Measurements from ENCODE around the gene IRS2. TPM values are rescaled to one million over a fixed set of nuclear protein-coding genes. Genes with fewer than 3 reads are reported as not detected.

Gene IRS2
- total and polyA plus RNA-seq, 2 experiments from 2014 or later: 3.6 to 14.5 TPM

DNA sequence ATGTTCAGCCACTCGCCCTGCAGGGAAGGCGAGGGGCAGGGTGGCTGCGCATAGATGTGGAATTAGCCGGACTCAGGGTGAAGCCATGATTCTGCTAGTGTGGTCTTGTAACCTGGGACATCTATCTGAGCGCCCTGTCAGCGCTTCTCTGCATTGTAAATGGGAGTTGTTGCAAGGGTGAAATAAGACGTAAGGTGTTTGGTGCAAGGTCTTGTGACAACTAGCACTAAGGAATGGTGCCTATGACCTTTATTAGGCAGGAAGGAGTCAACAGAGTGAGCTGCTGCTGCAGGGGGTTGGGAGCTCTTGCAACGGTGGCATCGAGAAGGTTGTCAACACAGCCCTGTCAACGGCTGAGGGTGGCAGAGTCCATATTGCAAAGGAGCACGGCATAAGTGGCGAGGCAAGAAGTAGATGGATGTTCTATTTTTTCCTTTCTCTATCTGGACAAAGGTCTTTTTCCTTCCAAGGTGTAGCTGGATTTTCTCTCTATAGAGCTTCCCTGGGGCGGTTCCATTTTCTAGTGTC, 49.3 kb downstream of the IRS2 start:
- Mint-ChIP-seq H3K27me3 (ENCODE audit: insufficient read depth, low read depth, poor library complexity) (peaks cover 6% of the 10 kb centered on the region), H3K4me1 (peaks cover 3% of the 10 kb centered on the region; the same call in 1 of the 3 replicates), H3K4me3 (no peak overlapping the region), H3K36me3 (ENCODE audit: low read depth) (no peaks in the 10 kb centered on the region), H3K9me3 (peaks cover 1% of the 10 kb centered on the region; the same call in 1 of the 3 replicates), H3K27ac (no peak overlapping the region)
- TF ChIP-seq, protein P1, sequence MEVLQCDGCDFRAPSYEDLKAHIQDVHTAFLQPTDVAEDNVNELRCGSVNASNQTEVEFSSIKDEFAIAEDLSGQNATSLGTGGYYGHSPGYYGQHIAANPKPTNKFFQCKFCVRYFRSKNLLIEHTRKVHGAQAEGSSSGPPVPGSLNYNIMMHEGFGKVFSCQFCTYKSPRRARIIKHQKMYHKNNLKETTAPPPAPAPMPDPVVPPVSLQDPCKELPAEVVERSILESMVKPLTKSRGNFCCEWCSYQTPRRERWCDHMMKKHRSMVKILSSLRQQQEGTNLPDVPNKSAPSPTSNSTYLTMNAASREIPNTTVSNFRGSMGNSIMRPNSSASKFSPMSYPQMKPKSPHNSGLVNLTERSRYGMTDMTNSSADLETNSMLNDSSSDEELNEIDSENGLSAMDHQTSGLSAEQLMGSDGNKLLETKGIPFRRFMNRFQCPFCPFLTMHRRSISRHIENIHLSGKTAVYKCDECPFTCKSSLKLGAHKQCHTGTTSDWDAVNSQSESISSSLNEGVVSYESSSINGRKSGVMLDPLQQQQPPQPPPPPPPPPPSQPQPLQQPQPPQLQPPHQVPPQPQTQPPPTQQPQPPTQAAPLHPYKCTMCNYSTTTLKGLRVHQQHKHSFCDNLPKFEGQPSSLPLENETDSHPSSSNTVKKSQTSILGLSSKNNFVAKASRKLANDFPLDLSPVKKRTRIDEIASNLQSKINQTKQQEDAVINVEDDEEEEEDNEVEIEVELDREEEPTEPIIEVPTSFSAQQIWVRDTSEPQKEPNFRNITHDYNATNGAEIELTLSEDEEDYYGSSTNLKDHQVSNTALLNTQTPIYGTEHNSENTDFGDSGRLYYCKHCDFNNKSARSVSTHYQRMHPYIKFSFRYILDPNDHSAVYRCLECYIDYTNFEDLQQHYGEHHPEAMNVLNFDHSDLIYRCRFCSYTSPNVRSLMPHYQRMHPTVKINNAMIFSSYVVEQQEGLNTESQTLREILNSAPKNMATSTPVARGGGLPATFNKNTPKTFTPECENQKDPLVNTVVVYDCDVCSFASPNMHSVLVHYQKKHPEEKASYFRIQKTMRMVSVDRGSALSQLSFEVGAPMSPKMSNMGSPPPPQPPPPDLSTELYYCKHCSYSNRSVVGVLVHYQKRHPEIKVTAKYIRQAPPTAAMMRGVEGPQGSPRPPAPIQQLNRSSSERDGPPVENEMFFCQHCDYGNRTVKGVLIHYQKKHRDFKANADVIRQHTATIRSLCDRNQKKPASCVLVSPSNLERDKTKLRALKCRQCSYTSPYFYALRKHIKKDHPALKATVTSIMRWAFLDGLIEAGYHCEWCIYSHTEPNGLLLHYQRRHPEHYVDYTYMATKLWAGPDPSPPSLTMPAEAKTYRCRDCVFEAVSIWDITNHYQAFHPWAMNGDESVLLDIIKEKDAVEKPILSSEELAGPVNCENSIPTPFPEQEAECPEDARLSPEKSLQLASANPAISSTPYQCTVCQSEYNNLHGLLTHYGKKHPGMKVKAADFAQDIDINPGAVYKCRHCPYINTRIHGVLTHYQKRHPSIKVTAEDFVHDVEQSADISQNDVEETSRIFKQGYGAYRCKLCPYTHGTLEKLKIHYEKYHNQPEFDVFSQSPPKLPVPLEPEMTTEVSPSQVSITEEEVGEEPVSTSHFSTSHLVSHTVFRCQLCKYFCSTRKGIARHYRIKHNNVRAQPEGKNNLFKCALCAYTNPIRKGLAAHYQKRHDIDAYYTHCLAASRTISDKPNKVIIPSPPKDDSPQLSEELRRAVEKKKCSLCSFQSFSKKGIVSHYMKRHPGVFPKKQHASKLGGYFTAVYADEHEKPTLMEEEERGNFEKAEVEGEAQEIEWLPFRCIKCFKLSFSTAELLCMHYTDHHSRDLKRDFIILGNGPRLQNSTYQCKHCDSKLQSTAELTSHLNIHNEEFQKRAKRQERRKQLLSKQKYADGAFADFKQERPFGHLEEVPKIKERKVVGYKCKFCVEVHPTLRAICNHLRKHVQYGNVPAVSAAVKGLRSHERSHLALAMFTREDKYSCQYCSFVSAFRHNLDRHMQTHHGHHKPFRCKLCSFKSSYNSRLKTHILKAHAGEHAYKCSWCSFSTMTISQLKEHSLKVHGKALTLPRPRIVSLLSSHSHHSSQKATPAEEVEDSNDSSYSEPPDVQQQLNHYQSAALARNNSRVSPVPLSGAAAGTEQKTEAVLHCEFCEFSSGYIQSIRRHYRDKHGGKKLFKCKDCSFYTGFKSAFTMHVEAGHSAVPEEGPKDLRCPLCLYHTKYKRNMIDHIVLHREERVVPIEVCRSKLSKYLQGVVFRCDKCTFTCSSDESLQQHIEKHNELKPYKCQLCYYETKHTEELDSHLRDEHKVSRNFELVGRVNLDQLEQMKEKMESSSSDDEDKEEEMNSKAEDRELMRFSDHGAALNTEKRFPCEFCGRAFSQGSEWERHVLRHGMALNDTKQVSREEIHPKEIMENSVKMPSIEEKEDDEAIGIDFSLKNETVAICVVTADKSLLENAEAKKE (CRISPR knock-in tag; IDR thresholded peaks at IDR 0.05): no peak
- no peak for TF ChIP-seq ZNF114 (CRISPR knock-in tag; IDR thresholded peaks at IDR 0.05)
- no peaks in the 10 kb centered on the region for H3K9me2 ChIP-seq (ENCODE audit: insufficient read depth)
- no peak overlapping the region for H2AFZ ChIP-seq
- H3F3A ChIP-seq (replicated peaks; ENCODE audit: low read depth): no peaks in the 10 kb centered on the region
- no peaks in the 10 kb centered on the region for H3K27me3 ChIP-seq (ENCODE audit: insufficient read depth)
- no peaks in the 10 kb centered on the region for H3K79me2 ChIP-seq (replicated peaks; ENCODE audit: insufficient read depth)
- H3K4me3 ChIP-seq: no peak overlapping the region
- no peak overlapping the region for H3K27ac ChIP-seq (ENCODE audit: low read depth)
- ATAC-seq: no peak
- no peaks in the 10 kb centered on the region for H3K4me1 ChIP-seq (ENCODE audit: insufficient read depth)
- no peaks in the 10 kb centered on the region for H4K20me1 ChIP-seq (replicated peaks; ENCODE audit: insufficient read depth)
- no peak overlapping the region for H3K4me2 ChIP-seq
- no peak for DNase-seq (ENCODE audit: low spot score)
- no peaks in the 10 kb centered on the region for H3K36me3 ChIP-seq (ENCODE audit: insufficient read depth)

DNA sequence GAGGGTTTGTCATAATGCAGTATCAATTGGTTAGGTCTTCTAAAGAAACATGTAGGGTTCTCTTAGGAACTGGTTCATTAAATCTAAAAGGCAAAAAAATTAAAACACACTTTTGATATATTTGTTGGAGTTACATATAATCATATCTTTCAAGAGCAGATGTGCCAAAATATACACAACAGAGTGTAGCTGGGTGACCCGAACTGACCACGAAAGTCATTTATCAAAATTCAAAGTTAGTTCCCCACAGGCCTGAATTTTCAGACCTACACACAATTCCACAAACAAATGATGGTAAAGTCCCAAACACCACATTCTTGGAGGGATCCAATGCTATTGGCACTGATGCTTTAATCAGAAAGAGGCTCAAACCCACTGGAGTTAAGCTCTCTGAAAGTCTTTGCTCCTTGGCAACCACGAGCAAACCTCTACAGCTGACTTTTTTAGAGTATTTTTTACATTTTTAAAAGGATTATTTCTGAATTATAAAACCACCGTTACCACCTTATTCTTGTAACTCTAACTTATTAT, 50.9 kb downstream of the IRS2 start:
- no peak for DNase-seq (ENCODE audit: low spot score)
- H3K27me3 ChIP-seq (ENCODE audit: insufficient read depth): no peaks in the 10 kb centered on the region
- H3K79me2 ChIP-seq (replicated peaks; ENCODE audit: insufficient read depth): no peaks in the 10 kb centered on the region
- Mint-ChIP-seq H3K36me3 (ENCODE audit: low read depth) (no peaks in the 10 kb centered on the region), H3K9me3 (peaks cover 5% of the 10 kb centered on the region; the same call in 2 of the 3 replicates), H3K27me3 (ENCODE audit: insufficient read depth, low read depth, poor library complexity) (peaks cover 6% of the 10 kb centered on the region), H3K4me3 (no peak overlapping the region), H3K4me1 (peaks cover 3% of the 10 kb centered on the region; the same call in 1 of the 3 replicates), H3K27ac (no peak overlapping the region)
- no peak overlapping the region for H3K27ac ChIP-seq (ENCODE audit: low read depth)
- no peaks in the 10 kb centered on the region for H3K9me2 ChIP-seq (ENCODE audit: insufficient read depth)
- H4K20me1 ChIP-seq (replicated peaks; ENCODE audit: insufficient read depth): no peaks in the 10 kb centered on the region
- no peak overlapping the region for H3K4me3 ChIP-seq
- no peaks in the 10 kb centered on the region for H3K4me1 ChIP-seq (ENCODE audit: insufficient read depth)
- ATAC-seq: no peak
- H3K4me2 ChIP-seq: no peak overlapping the region
- no peak overlapping the region for H2AFZ ChIP-seq
- H3F3A ChIP-seq (replicated peaks; ENCODE audit: low read depth): no peaks in the 10 kb centered on the region
- H3K36me3 ChIP-seq (ENCODE audit: insufficient read depth): no peaks in the 10 kb centered on the region
- TF ChIP-seq EZH2 (IDR thresholded peaks at IDR 0.05; ENCODE audit: low read depth, unreplicated experiment): no peak
- TF ChIP-seq, protein P2, sequence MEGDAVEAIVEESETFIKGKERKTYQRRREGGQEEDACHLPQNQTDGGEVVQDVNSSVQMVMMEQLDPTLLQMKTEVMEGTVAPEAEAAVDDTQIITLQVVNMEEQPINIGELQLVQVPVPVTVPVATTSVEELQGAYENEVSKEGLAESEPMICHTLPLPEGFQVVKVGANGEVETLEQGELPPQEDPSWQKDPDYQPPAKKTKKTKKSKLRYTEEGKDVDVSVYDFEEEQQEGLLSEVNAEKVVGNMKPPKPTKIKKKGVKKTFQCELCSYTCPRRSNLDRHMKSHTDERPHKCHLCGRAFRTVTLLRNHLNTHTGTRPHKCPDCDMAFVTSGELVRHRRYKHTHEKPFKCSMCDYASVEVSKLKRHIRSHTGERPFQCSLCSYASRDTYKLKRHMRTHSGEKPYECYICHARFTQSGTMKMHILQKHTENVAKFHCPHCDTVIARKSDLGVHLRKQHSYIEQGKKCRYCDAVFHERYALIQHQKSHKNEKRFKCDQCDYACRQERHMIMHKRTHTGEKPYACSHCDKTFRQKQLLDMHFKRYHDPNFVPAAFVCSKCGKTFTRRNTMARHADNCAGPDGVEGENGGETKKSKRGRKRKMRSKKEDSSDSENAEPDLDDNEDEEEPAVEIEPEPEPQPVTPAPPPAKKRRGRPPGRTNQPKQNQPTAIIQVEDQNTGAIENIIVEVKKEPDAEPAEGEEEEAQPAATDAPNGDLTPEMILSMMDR (conservative IDR thresholded peaks at IDR 0.05; ENCODE audit: low read depth in 2 of 2): no peak
- TF ChIP-seq NANOG (IDR thresholded peaks at IDR 0.05; ENCODE audit: borderline replicate concordance): no peak
- TF ChIP-seq CREB1 (CRISPR knock-in tag; IDR thresholded peaks at IDR 0.05; ENCODE audit: low read depth): no peak
- TF ChIP-seq POLR2AphosphoS5 (IDR thresholded peaks at IDR 0.05; ENCODE audit: low read depth): no peak
- TF ChIP-seq ZNF331 (CRISPR knock-in tag; IDR thresholded peaks at IDR 0.05; ENCODE audit: low read depth): no peak
- no peak for TF ChIP-seq ZNF114 (CRISPR knock-in tag; IDR thresholded peaks at IDR 0.05)
- TF ChIP-seq, protein P3, sequence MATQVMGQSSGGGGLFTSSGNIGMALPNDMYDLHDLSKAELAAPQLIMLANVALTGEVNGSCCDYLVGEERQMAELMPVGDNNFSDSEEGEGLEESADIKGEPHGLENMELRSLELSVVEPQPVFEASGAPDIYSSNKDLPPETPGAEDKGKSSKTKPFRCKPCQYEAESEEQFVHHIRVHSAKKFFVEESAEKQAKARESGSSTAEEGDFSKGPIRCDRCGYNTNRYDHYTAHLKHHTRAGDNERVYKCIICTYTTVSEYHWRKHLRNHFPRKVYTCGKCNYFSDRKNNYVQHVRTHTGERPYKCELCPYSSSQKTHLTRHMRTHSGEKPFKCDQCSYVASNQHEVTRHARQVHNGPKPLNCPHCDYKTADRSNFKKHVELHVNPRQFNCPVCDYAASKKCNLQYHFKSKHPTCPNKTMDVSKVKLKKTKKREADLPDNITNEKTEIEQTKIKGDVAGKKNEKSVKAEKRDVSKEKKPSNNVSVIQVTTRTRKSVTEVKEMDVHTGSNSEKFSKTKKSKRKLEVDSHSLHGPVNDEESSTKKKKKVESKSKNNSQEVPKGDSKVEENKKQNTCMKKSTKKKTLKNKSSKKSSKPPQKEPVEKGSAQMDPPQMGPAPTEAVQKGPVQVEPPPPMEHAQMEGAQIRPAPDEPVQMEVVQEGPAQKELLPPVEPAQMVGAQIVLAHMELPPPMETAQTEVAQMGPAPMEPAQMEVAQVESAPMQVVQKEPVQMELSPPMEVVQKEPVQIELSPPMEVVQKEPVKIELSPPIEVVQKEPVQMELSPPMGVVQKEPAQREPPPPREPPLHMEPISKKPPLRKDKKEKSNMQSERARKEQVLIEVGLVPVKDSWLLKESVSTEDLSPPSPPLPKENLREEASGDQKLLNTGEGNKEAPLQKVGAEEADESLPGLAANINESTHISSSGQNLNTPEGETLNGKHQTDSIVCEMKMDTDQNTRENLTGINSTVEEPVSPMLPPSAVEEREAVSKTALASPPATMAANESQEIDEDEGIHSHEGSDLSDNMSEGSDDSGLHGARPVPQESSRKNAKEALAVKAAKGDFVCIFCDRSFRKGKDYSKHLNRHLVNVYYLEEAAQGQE (IDR thresholded peaks at IDR 0.05; ENCODE audit: unreplicated experiment): no peak
- no peak for TF ChIP-seq JUNB (IDR thresholded peaks at IDR 0.05; ENCODE audit: unreplicated experiment)

Measured in GM23338 (cell line).